SK-N-SH (cell line): ENCODE results near the gene CDAN1. TPM values are rescaled to one million over a fixed set of nuclear protein-coding genes. Genes with fewer than 3 reads are reported as not detected.

Experiments used
- CTCF ChIA-PET: fragments of 300-600, 350-600 bp; formaldehyde crosslinking; extraction: SDS; loops from one replicate; lab custom pipeline; 2021; lab: Yijun Ruan, JAX
- POLR2A ChIA-PET: fragments of 350-600 bp; sonication (Branson Sonifier 250); formaldehyde crosslinking; extraction: SDS; loops from one replicate; lab custom pipeline; 2020; ENCODE audit warnings: antibody characterized with exemption, inconsistent platforms; lab: Yijun Ruan, JAX
- DNase-seq: peaks from one replicate; pipeline ENCODE4 v3.0.0; 2012
- H2AFZ ChIP-seq: fragments of 200-600 bp; sonication (generic); 2 replicates; pipeline ENCODE4 v1.8.1; 2016; ENCODE audit warnings: antibody characterized with exemption, mild to moderate bottlenecking, low read depth
- H3F3A ChIP-seq: fragments of 200-600 bp; sonication (generic); replicated peaks from 2 replicates; pipeline ENCODE3; 2016; ENCODE audit warnings: antibody characterized with exemption, mild to moderate bottlenecking; ENCODE audit not compliant: insufficient read depth
- H3K27ac ChIP-seq, 2 experiments: fragments of 200-500 bp in 1 of 2; fragments of 200-600 bp in 1 of 2; sonication (Bioruptor generic) in 1 of 2; sonication (generic), shearing (Covaris generic) in 1 of 2; 2 replicates each; pipeline versions ENCODE4 v1.5.1 to v1.6.1; 2014 to 2016; ENCODE audit warnings: low read depth in 2 of 2, inconsistent platforms in 1 of 2, low read length in 1 of 2, mild to moderate bottlenecking in 1 of 2, mixed read lengths in 1 of 2
- H3K27me3 ChIP-seq: fragments of 200-600 bp; sonication (generic), shearing (Covaris generic); 2 replicates; pipeline ENCODE4 v1.6.1; 2016; ENCODE audit warnings: mixed run types; ENCODE audit not compliant: insufficient read depth
- H3K36me3 ChIP-seq, 2 experiments: fragments of 200-500 bp in 1 of 2; fragments of 200-600 bp in 1 of 2; sonication (Bioruptor generic) in 1 of 2; sonication (generic) in 1 of 2; replicated peaks in 1 of 2; 2 replicates each; pipeline versions ENCODE3 to v1.5.1; 2014 to 2016; ENCODE audit warnings: low read length in 1 of 2, mild to moderate bottlenecking in 1 of 2; ENCODE audit not compliant: insufficient read depth in 2 of 2, control insufficient read depth in 1 of 2
- H3K4me1 ChIP-seq, 2 experiments: fragments of 200-500 bp in 1 of 2; fragments of 200-600 bp in 1 of 2; sonication (Bioruptor generic) in 1 of 2; sonication (generic), shearing (Covaris generic) in 1 of 2; 2 replicates each; pipeline versions ENCODE4 v1.5.1 to v1.6.1; 2014 to 2016; ENCODE audit warnings: low read depth in 1 of 2, low read length in 1 of 2, mixed run types in 1 of 2; ENCODE audit not compliant: insufficient read depth in 2 of 2, control insufficient read depth in 1 of 2
- H3K4me2 ChIP-seq: fragments of 200-600 bp; sonication (generic), shearing (Covaris generic); 2 replicates; pipeline ENCODE4 v1.6.1; 2017; ENCODE audit warnings: mixed run types
- H3K4me3 ChIP-seq, 2 experiments: fragments of 200-500 bp in 1 of 2; fragments of 200-600 bp in 1 of 2; sonication (Bioruptor generic) in 1 of 2; sonication (generic), shearing (Covaris generic) in 1 of 2; 2 replicates each; pipeline versions ENCODE4 v1.5.1 to v1.8.1; 2014 to 2016; ENCODE audit warnings: low read depth in 2 of 2, inconsistent platforms in 1 of 2, low read length in 1 of 2, mild to moderate bottlenecking in 1 of 2, mixed read lengths in 1 of 2, moderate library complexity in 1 of 2
- H3K79me2 ChIP-seq: fragments of 200-600 bp; sonication (generic); 2 replicates; pipeline ENCODE4 v1.8.1; 2017; ENCODE audit warnings: mild to moderate bottlenecking; ENCODE audit not compliant: insufficient read depth
- H3K9ac ChIP-seq: fragments of 200-600 bp; sonication (generic); 2 replicates; pipeline ENCODE4 v1.6.1; 2017; ENCODE audit warnings: mixed run types
- H3K9me2 ChIP-seq: fragments of 200-600 bp; sonication (generic); 2 replicates; pipeline ENCODE4 v1.6.1; 2017; ENCODE audit warnings: mixed run types
- H3K9me3 ChIP-seq: fragments of 200-600 bp; sonication (generic); 2 replicates; pipeline ENCODE4 v1.6.1; 2017; ENCODE audit warnings: mixed run types, mild to moderate bottlenecking, moderate library complexity
- H4K20me1 ChIP-seq: fragments of 200-600 bp; sonication (generic); 2 replicates; pipeline ENCODE4 v1.6.1; 2017; ENCODE audit warnings: mild to moderate bottlenecking, mixed run types; ENCODE audit not compliant: insufficient read depth
- CHD2 ChIP-seq: fragments of 150-350 bp; IDR thresholded peaks from 2 replicates; pipeline ENCODE4 v1.6.1; 2018; ENCODE audit warnings: low read length; ENCODE audit not compliant: partially characterized antibody
- ELF1 ChIP-seq: IDR thresholded peaks from 2 replicates; pipeline ENCODE4 v1.4.0; 2012
- EZH2phosphoT487 ChIP-seq: fragments of 200-600 bp; sonication (generic); IDR thresholded peaks from 2 replicates; pipeline ENCODE4 v1.6.1; 2017; ENCODE audit warnings: low read depth, mixed run types, mild to moderate bottlenecking, antibody characterized with exemption, moderate library complexity, borderline replicate concordance
- FOXJ3 ChIP-seq: sonication (generic); formaldehyde crosslinking; IDR thresholded peaks from 2 replicates; pipeline ENCODE4 v1.5.1; 2020; ENCODE audit warnings: mild to moderate bottlenecking, missing genetic modification reagents
- FOXM1 ChIP-seq: IDR thresholded peaks from 2 replicates; pipeline ENCODE4 v1.4.0; 2012; ENCODE audit warnings: low read depth, mild to moderate bottlenecking
- MXI1 ChIP-seq: IDR thresholded peaks from 2 replicates; pipeline ENCODE4 v1.6.1; 2012; ENCODE audit warnings: mild to moderate bottlenecking, low read depth, low read length, improper control_type of control experiment
- NFIC ChIP-seq: IDR thresholded peaks from 2 replicates; pipeline ENCODE4 v1.4.0; 2012; ENCODE audit warnings: borderline replicate concordance
- NRF1 ChIP-seq: IDR thresholded peaks from 2 replicates; pipeline ENCODE4 v1.6.1; 2012; ENCODE audit warnings: low read depth, mild to moderate bottlenecking, low read length
- POLR2AphosphoS5 ChIP-seq: IDR thresholded peaks from 2 replicates; pipeline ENCODE4 v1.6.1; 2012; ENCODE audit warnings: low read depth, low read length
- RAD21 ChIP-seq: IDR thresholded peaks from 2 replicates; pipeline ENCODE4 v1.6.1; 2012; ENCODE audit warnings: mild to moderate bottlenecking, low read length
- SIN3A ChIP-seq: IDR thresholded peaks from 2 replicates; pipeline ENCODE4 v1.6.1; 2012; ENCODE audit warnings: low read depth, mild to moderate bottlenecking, low read length, moderate library complexity, borderline replicate concordance
- TEAD4 ChIP-seq: IDR thresholded peaks from 2 replicates; pipeline ENCODE4 v1.4.0; 2012; ENCODE audit warnings: mild to moderate bottlenecking, borderline replicate concordance; ENCODE audit not compliant: insufficient read depth
- YY1 ChIP-seq: IDR thresholded peaks from 2 replicates; pipeline ENCODE4 v1.4.0; 2012; ENCODE audit warnings: low read depth, mild to moderate bottlenecking
- WGBS: methylation state at CpG from one replicate; pipeline ENCODE4 v1.1.6; 2017; ENCODE audit warnings: low lambda C conversion rate; 5-methylcytosine and 5-hydroxymethylcytosine counted together
- polyA plus RNA-seq, 3 experiments: library from polyadenylated mRNA; depleted of rRNA; stranded (reverse); fragments of >200 nt; gene quantifications; 2 replicates each; pipeline ENCODE4 v1.2.3, GENCODE V29; 2012
- TF ChIP-seq, protein P1 (sequence below): fragments of 150-350 bp; IDR thresholded peaks from 2 replicates; pipeline ENCODE4 v1.6.1; 2016; ENCODE audit warnings: mild to moderate bottlenecking, low read depth, low read length
- TF ChIP-seq, protein P2 (sequence below): IDR thresholded peaks from 2 replicates; pipeline ENCODE4 v1.4.0; 2012; ENCODE audit warnings: low read depth, borderline replicate concordance
- TF ChIP-seq, protein P3 (sequence below): IDR thresholded peaks from 2 replicates; pipeline ENCODE4 v1.4.0; 2012; ENCODE audit warnings: low read depth
- TF ChIP-seq, protein P4 (sequence below): IDR thresholded peaks from 2 replicates; pipeline ENCODE4 v1.4.0; 2012; ENCODE audit warnings: low read depth, borderline replicate concordance
- TF ChIP-seq, protein P5 (sequence below): fragments of 200-600 bp; sonication (generic); IDR thresholded peaks from 2 replicates; pipeline ENCODE4 v1.6.1; 2017; ENCODE audit warnings: antibody characterized with exemption, mild to moderate bottlenecking, moderate library complexity

The CDAN1 gene
- polyA plus RNA-seq, 1 of the 3 experiments (the other 2 are of a cell fraction): 6.2 TPM

DNA sequence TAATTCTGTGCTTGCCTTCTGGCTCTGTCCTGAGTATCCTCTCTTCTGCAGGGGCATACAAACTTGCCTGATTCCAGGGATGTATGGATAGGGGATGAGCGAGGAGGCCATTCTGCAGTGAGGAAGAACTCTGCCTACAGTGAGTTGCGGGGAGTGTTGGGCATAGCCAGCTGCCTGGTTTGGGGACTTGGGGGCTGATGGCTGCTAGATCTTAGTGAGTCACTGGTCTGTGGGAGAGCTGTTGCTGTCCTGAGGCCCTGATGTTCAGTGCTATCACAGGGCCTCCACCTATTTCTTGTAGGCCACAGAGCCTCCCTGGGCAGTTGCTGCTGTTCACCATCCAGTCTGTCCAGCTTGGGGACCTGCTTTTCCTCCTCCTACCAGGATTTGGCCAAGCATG lies 20.3 kb downstream of the CDAN1 start:
- POLR2A ChIA-PET: no interaction called here
- CTCF ChIA-PET: interaction anchor here (1.0 to 1.7 kb wide), 3 partner anchors 12 to 210 kb away, joined by 3 to 13 read pairs (median 5); no protein-coding TSS in a partner anchor

More for the DNA sequence above, 20.3 kb downstream of the CDAN1 start:
- WGBS: 100% methylated on average over 2 of the region's 2 CpGs
- Histone ChIP-seq H4K20me1 (no peaks in the 10 kb centered on the region), H3K4me3 (no peak overlapping the region), H3F3A (peaks cover 3% of the 10 kb centered on the region), H3K9me3 (no peaks in the 10 kb centered on the region), H3K4me2 (no peak overlapping the region), H3K36me3 (peaks cover 0 to 13% of the 10 kb centered on the region in 2 experiments), H3K9me2 (no peaks in the 10 kb centered on the region), H3K27me3 (no peaks in the 10 kb centered on the region), H3K27ac (no peak overlapping the region), H3K9ac (no peak overlapping the region), H2AFZ (no peak overlapping the region), H3K4me1 (peaks cover 0 to 6% of the 10 kb centered on the region in 2 experiments; a peak in 1 of 4 replicates), H3K79me2 (no peaks in the 10 kb centered on the region)
- TF ChIP-seq, protein P1, sequence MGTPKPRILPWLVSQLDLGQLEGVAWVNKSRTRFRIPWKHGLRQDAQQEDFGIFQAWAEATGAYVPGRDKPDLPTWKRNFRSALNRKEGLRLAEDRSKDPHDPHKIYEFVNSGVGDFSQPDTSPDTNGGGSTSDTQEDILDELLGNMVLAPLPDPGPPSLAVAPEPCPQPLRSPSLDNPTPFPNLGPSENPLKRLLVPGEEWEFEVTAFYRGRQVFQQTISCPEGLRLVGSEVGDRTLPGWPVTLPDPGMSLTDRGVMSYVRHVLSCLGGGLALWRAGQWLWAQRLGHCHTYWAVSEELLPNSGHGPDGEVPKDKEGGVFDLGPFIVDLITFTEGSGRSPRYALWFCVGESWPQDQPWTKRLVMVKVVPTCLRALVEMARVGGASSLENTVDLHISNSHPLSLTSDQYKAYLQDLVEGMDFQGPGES: no peak
- TF ChIP-seq, protein P2, sequence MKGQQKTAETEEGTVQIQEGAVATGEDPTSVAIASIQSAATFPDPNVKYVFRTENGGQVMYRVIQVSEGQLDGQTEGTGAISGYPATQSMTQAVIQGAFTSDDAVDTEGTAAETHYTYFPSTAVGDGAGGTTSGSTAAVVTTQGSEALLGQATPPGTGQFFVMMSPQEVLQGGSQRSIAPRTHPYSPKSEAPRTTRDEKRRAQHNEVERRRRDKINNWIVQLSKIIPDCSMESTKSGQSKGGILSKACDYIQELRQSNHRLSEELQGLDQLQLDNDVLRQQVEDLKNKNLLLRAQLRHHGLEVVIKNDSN: no peak
- TF ChIP-seq, protein P3, sequence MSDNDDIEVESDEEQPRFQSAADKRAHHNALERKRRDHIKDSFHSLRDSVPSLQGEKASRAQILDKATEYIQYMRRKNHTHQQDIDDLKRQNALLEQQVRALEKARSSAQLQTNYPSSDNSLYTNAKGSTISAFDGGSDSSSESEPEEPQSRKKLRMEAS: no peak
- TF ChIP-seq FOXJ3 (CRISPR knock-in tag) (no peak), POLR2AphosphoS5 (no peak), YY1 (no peak), CHD2 (no peak), SIN3A (no peak), FOXM1 (no peak), ELF1 (no peak), EZH2phosphoT487 (no peak), NRF1 (no peak), TEAD4 (no peak), NFIC (no peak), MXI1 (no peak), RAD21 (no peak)
- TF ChIP-seq, protein P4, sequence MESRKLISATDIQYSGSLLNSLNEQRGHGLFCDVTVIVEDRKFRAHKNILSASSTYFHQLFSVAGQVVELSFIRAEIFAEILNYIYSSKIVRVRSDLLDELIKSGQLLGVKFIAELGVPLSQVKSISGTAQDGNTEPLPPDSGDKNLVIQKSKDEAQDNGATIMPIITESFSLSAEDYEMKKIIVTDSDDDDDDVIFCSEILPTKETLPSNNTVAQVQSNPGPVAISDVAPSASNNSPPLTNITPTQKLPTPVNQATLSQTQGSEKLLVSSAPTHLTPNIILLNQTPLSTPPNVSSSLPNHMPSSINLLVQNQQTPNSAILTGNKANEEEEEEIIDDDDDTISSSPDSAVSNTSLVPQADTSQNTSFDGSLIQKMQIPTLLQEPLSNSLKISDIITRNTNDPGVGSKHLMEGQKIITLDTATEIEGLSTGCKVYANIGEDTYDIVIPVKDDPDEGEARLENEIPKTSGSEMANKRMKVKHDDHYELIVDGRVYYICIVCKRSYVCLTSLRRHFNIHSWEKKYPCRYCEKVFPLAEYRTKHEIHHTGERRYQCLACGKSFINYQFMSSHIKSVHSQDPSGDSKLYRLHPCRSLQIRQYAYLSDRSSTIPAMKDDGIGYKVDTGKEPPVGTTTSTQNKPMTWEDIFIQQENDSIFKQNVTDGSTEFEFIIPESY: no peak
- TF ChIP-seq, protein P5, sequence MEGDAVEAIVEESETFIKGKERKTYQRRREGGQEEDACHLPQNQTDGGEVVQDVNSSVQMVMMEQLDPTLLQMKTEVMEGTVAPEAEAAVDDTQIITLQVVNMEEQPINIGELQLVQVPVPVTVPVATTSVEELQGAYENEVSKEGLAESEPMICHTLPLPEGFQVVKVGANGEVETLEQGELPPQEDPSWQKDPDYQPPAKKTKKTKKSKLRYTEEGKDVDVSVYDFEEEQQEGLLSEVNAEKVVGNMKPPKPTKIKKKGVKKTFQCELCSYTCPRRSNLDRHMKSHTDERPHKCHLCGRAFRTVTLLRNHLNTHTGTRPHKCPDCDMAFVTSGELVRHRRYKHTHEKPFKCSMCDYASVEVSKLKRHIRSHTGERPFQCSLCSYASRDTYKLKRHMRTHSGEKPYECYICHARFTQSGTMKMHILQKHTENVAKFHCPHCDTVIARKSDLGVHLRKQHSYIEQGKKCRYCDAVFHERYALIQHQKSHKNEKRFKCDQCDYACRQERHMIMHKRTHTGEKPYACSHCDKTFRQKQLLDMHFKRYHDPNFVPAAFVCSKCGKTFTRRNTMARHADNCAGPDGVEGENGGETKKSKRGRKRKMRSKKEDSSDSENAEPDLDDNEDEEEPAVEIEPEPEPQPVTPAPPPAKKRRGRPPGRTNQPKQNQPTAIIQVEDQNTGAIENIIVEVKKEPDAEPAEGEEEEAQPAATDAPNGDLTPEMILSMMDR: no peak
- DNase-seq: no peak
